HEK293T (cell line): ENCODE results near the gene FAM83D.

ENCODE experiments used
- ARNT ChIP-seq: fragments of 450-650 bp; IDR thresholded peaks from 2 replicates; pipeline ENCODE4 v1.6.1; 2017; ENCODE audit warnings: mild to moderate bottlenecking
- BHLHE40 ChIP-seq: fragments of 450-650 bp; IDR thresholded peaks from 2 replicates; pipeline ENCODE4 v1.6.1; 2016; ENCODE audit warnings: mild to moderate bottlenecking, moderate library complexity, borderline replicate concordance
- ELF4 ChIP-seq: fragments of 450-650 bp; IDR thresholded peaks from 2 replicates; pipeline ENCODE4 v1.6.1; 2017; ENCODE audit warnings: antibody characterized with exemption
- FOXA1 ChIP-seq: fragments of 450-650 bp; IDR thresholded peaks from 2 replicates; pipeline ENCODE4 v1.6.1; 2016; ENCODE audit warnings: mild to moderate bottlenecking
- FOXK2 ChIP-seq: fragments of 450-650 bp; IDR thresholded peaks from 2 replicates; pipeline ENCODE4 v1.6.1; 2016; ENCODE audit warnings: mild to moderate bottlenecking
- FOXM1 ChIP-seq: fragments of 450-650 bp; IDR thresholded peaks from 2 replicates; pipeline ENCODE4 v1.6.1; 2017; ENCODE audit warnings: mild to moderate bottlenecking, borderline replicate concordance
- L3MBTL2 ChIP-seq: fragments of 450-650 bp; conservative IDR thresholded peaks from 2 replicates; pipeline ENCODE4 v1.6.1; 2016; ENCODE audit warnings: mild to moderate bottlenecking
- NFRKB ChIP-seq: fragments of 450-650 bp; IDR thresholded peaks from 2 replicates; pipeline ENCODE4 v1.6.1; 2016; ENCODE audit warnings: mild to moderate bottlenecking, moderate library complexity
- SP1 ChIP-seq: fragments of 450-650 bp; IDR thresholded peaks from 2 replicates; pipeline ENCODE4 v1.6.1; 2017
- SUZ12 ChIP-seq: fragments of 450-650 bp; IDR thresholded peaks from 2 replicates; pipeline ENCODE4 v1.6.1; 2016; ENCODE audit warnings: mild to moderate bottlenecking
- TARDBP ChIP-seq: fragments of 450-650 bp; IDR thresholded peaks from 2 replicates; pipeline ENCODE4 v1.6.1; 2016
- TF ChIP-seq, protein P1 (sequence below): fragments of 450-650 bp; IDR thresholded peaks from 2 replicates; pipeline ENCODE4 v1.6.1; 2016

DNA sequence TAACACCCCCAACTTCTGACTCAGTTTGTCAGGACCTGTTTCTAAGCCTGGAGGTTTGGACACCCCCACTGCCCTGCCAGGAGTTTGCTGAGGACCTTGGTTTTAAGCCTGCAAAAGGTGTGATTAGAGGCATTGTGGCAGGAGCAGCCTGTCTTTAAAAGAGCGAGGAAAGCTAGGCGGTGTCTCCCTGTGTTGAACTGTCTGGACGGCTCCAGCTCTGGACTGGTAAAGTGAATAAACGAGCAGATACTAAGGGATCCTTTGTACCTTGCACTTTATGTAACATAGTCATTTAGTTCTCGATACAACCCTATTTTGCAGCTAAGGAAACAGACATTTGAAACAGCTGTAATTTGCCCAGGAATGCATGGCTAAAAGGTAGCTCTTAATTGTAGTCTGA is 14.4 kb downstream of the FAM83D start:
- TF ChIP-seq BHLHE40: no peak
- TF ChIP-seq SUZ12: no peak
- TF ChIP-seq SP1: no peak
- no peak for TF ChIP-seq FOXK2
- TF ChIP-seq ELF4: no peak
- TF ChIP-seq ARNT: no peak
- TF ChIP-seq, protein P1, sequence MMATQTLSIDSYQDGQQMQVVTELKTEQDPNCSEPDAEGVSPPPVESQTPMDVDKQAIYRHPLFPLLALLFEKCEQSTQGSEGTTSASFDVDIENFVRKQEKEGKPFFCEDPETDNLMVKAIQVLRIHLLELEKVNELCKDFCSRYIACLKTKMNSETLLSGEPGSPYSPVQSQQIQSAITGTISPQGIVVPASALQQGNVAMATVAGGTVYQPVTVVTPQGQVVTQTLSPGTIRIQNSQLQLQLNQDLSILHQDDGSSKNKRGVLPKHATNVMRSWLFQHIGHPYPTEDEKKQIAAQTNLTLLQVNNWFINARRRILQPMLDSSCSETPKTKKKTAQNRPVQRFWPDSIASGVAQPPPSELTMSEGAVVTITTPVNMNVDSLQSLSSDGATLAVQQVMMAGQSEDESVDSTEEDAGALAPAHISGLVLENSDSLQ: no peak
- TF ChIP-seq FOXM1: no peak
- TF ChIP-seq FOXA1: no peak
- no peak for TF ChIP-seq TARDBP
- TF ChIP-seq L3MBTL2: no peak
- no peak for TF ChIP-seq NFRKB
